Prostate gland (tissue), 2 donors: ENCODE results near the gene GLIS1. TPM values are rescaled to one million over a fixed set of nuclear protein-coding genes. Genes with fewer than 3 reads are reported as not detected.

Experiments used
- DNase-seq: peaks from one replicate; pipeline ENCODE4 v3.0.0-alpha.2; 2019; ENCODE audit warnings: low spot score
- H3K27ac ChIP-seq, 2 donors: fragments of 200-600 bp; sonication (generic); 2 replicates each; pipeline ENCODE4 v1.5.1; 2017 to 2019
- H3K27me3 ChIP-seq: fragments of 200-600 bp; sonication (generic); replicated peaks from 2 replicates; pipeline ENCODE4 v1.5.1; 2019; ENCODE audit not compliant: insufficient read depth
- H3K36me3 ChIP-seq, 2 donors: fragments of 200-600 bp; sonication (generic); 1 replicate in 1 of 2; 2 replicates in 1 of 2; pipeline versions ENCODE4 v1.5.1 to v1.8.1; 2017 to 2019
- H3K4me1 ChIP-seq: fragments of 200-600 bp; sonication (generic); replicated peaks from 2 replicates; pipeline ENCODE4 v1.5.1; 2019
- H3K4me3 ChIP-seq, 2 donors: fragments of 200-600 bp; sonication (generic); 2 replicates each; pipeline ENCODE4 v1.5.1; 2017 to 2019
- H3K9me3 ChIP-seq: fragments of 200-600 bp; sonication (generic); 2 replicates; pipeline ENCODE4 v1.5.1; 2017
- CTCF ChIP-seq, 4 experiments: fragments of 200-600 bp in 2 of 4; fragments of 450-650 bp in 2 of 4; sonication (generic) in 2 of 4; IDR thresholded peaks; 1 replicate in 3 of 4; 2 replicates in 1 of 4; pipeline ENCODE4 v1.5.1; 2016 to 2019; ENCODE audit warnings: antibody characterized with exemption in 4 of 4, mild to moderate bottlenecking in 2 of 4, moderate library complexity in 2 of 4
- POLR2A ChIP-seq: fragments of 450-650 bp; IDR thresholded peaks from one replicate; pipeline ENCODE4 v1.6.1; 2016; ENCODE audit warnings: antibody characterized with exemption, mild to moderate bottlenecking
- POLR2AphosphoS5 ChIP-seq: sonication (generic); formaldehyde crosslinking; IDR thresholded peaks from one replicate; pipeline ENCODE4 v1.6.1; 2017; ENCODE audit warnings: antibody characterized with exemption
- WGBS: methylation state at CpG from one replicate; pipeline ENCODE4 v1.1.5; 2018; 5-methylcytosine and 5-hydroxymethylcytosine counted together
- intact Hi-C: fragments of 100-400 bp; cut with DNase I; formaldehyde crosslinking; loops from one replicate; pipeline ENCODE4 v1.14.2; 2022
- total RNA-seq, 2 donors: library from RNA; depleted of rRNA; stranded (reverse); fragments of >200 nt; gene quantifications; one replicate each; pipeline ENCODE4 v1.1.0, GENCODE V29; 2016

GLIS1 gene
- total RNA-seq, 2 donors from 2014 or later, result 1.1 to 8.1 TPM

GRCh38 chr1:53603431-53603830 is 135.5 kb downstream of the GLIS1 start:
- no peak for DNase-seq
- no peaks in the 10 kb centered on the region for H3K9me3 ChIP-seq
- 98% methylated on average over 6 of the region's 6 CpGs for WGBS
- no peaks in the 10 kb centered on the region for H3K4me1 ChIP-seq
- no peaks in the 10 kb centered on the region for H3K27me3 ChIP-seq
- no peak for TF ChIP-seq POLR2AphosphoS5
- TF ChIP-seq CTCF (IDR thresholded peaks at IDR 0.05), result no peak
- H3K36me3 ChIP-seq, result no peaks in the 10 kb centered on the region
- no peak overlapping the region for H3K4me3 ChIP-seq
- H3K27ac ChIP-seq, result no peak overlapping the region
- intact Hi-C loops, result no loop called here

- intact Hi-C loops, result no loop called here
- Histone ChIP-seq H3K4me1 (no peaks in the 10 kb centered on the region), H3K9me3 (no peaks in the 10 kb centered on the region), H3K27me3 (no peaks in the 10 kb centered on the region), H3K36me3 (no peaks in the 10 kb centered on the region), H3K27ac (no peak overlapping the region), H3K4me3 (no peak overlapping the region)
- WGBS, result 73% methylated on average over 21 of the region's 21 CpGs
- no peak for DNase-seq
- TF ChIP-seq CTCF (IDR thresholded peaks at IDR 0.05), result no peak
- TF ChIP-seq POLR2AphosphoS5, result no peak
- TF ChIP-seq POLR2A, result no peak
Observed at GRCh38 chr1:53601867-53602775, 136.8 kb downstream of the GLIS1 start.

GRCh38 chr1:53601031-53601745 is 137.8 kb downstream of the GLIS1 start:
- intact Hi-C loops, result no loop called here
- WGBS, result 88% methylated on average over 11 of the region's 11 CpGs
- Histone ChIP-seq H3K27ac (no peak overlapping the region), H3K27me3 (no peaks in the 10 kb centered on the region), H3K36me3 (no peaks in the 10 kb centered on the region), H3K4me3 (no peak overlapping the region), H3K9me3 (no peaks in the 10 kb centered on the region), H3K4me1 (no peaks in the 10 kb centered on the region)
- no peak for DNase-seq
- TF ChIP-seq POLR2A (no peak), CTCF (IDR thresholded peaks at IDR 0.05) (no peak), POLR2AphosphoS5 (no peak)

GRCh38 chr1:53600561-53600960 is 138.4 kb downstream of the GLIS1 start:
- Histone ChIP-seq H3K27ac (no peak overlapping the region), H3K27me3 (no peaks in the 10 kb centered on the region), H3K4me3 (no peak overlapping the region), H3K9me3 (no peaks in the 10 kb centered on the region), H3K4me1 (no peaks in the 10 kb centered on the region), H3K36me3 (no peaks in the 10 kb centered on the region)
- 66% methylated on average over 8 of the region's 8 CpGs for WGBS
- no peak for DNase-seq
- intact Hi-C loops, result no loop called here
- no peak for TF ChIP-seq CTCF (IDR thresholded peaks at IDR 0.05)
- no peak for TF ChIP-seq POLR2A
